ENCODE measurements around the gene PRPF31. TPM values are rescaled to one million over a fixed set of nuclear protein-coding genes. Genes with fewer than 3 reads are reported as not detected.

PRPF31 gene
- total RNA-seq, 1 experiment from 2014 or later, result 106 TPM

DNA sequence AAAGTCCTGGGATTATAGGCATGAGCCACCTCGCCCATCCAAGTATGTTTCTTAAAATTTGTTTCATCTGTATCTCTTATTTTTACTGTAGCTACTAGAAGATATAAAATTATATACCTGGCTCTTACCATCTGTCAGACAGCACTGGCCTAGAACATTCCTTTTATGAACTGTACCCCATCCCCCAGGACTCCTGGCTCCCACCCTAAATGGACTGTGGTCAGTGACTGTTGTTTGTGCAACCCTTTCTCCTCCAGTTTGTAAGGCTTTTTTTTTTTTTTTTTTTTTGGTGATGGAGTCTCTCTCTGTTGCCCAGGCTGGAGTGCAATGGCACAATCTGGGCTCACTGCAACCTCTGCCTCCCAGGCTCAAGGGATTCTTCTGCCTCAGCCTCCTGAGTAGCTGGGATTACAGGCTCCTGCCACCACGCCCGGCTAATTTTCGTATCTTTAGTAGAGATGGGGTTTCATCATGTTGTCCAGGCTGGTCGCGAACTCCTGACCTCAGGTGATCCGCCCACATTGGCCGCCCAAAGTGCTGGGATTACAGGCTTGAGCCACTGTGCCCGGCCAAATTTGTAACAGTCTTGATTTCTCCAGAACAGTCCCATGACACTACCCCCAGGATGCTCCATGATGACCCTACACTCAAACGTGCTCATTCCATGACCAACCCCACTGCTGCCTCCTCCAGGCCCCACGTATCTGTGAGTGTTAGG, 10.4 kb upstream of the PRPF31 start:
- Mint-ChIP-seq H3K27me3 (ENCODE audit: unreplicated experiment) (no peaks in the 10 kb centered on the region), H3K9me3 (ENCODE audit: low read depth, unreplicated experiment) (no peaks in the 10 kb centered on the region), H3K4me3 (ENCODE audit: low read depth, unreplicated experiment) (no peak overlapping the region), H3K36me3 (ENCODE audit: insufficient read depth, unreplicated experiment) (peaks cover 53% of the 10 kb centered on the region), H3K27ac (ENCODE audit: unreplicated experiment) (no peak overlapping the region), H3K4me1 (ENCODE audit: low read depth, unreplicated experiment) (peaks cover 7% of the 10 kb centered on the region)
- DNase-seq, result no peak
- no TSS peak for BruUV-seq (replicated peaks)
- TF ChIP-seq, protein P1, sequence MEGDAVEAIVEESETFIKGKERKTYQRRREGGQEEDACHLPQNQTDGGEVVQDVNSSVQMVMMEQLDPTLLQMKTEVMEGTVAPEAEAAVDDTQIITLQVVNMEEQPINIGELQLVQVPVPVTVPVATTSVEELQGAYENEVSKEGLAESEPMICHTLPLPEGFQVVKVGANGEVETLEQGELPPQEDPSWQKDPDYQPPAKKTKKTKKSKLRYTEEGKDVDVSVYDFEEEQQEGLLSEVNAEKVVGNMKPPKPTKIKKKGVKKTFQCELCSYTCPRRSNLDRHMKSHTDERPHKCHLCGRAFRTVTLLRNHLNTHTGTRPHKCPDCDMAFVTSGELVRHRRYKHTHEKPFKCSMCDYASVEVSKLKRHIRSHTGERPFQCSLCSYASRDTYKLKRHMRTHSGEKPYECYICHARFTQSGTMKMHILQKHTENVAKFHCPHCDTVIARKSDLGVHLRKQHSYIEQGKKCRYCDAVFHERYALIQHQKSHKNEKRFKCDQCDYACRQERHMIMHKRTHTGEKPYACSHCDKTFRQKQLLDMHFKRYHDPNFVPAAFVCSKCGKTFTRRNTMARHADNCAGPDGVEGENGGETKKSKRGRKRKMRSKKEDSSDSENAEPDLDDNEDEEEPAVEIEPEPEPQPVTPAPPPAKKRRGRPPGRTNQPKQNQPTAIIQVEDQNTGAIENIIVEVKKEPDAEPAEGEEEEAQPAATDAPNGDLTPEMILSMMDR (IDR thresholded peaks at IDR 0.05; ENCODE audit: unreplicated experiment), result no peak
- intact Hi-C loops (cut with micrococcal nuclease; ENCODE audit: unreplicated experiment), result no loop called here
- CTCF ChIA-PET, result no interaction called here

DNA sequence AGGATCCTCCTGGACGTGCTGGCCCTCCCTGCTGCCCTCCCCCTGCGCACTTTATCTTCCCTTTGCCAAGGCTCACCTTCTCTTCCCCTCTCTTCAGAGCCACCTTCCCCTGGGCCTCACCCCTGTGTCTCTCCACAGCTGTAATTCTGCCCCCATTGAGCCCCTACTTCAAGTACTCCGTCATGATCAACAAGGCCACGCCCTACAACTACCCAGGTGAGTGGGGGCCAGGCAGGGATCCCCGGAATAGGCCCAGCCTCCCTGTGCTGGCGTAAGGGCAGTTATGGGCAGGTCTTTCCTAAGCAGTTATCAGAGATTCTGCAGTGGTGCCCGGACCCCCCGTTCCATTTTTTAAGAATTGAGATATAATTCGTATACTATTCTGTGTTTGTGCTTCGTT, 9.8 kb upstream of the PRPF31 start:
- H3K36me3 Mint-ChIP-seq (ENCODE audit: insufficient read depth, unreplicated experiment), result peaks cover 60% of the 10 kb centered on the region
- H3K27me3 Mint-ChIP-seq (ENCODE audit: unreplicated experiment), result no peaks in the 10 kb centered on the region

DNA sequence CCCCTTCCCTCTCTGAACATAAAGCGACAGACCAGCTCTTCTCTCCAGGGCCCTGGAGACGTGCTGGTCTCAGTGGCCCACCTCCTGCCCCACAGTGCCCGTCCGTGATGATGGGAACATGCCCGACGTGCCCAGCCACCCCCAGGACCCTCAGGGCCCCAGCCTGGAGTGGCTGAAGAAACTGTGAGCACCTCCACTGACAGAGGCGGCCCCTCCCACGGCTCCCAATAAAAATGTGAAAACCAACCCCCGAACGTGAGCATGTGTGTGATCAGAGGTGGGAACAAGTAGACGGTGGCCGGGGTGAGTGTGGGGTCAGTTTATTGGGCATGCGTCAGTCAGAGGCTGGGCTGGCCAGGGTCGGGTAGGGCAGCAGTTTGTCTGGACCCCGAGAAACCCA, 8.8 kb upstream of the PRPF31 start:
- CTCF ChIA-PET, result no interaction called here
- DNase-seq, result no peak
- peaks cover 7% of the 10 kb centered on the region for H3K4me1 Mint-ChIP-seq (ENCODE audit: low read depth, unreplicated experiment)
- H3K4me3 Mint-ChIP-seq (ENCODE audit: low read depth, unreplicated experiment), result no peak overlapping the region
- TF ChIP-seq, protein P1 (IDR thresholded peaks at IDR 0.05; ENCODE audit: unreplicated experiment), result no peak
- intact Hi-C loops (cut with micrococcal nuclease; ENCODE audit: unreplicated experiment), result no loop called here
- H3K36me3 Mint-ChIP-seq (ENCODE audit: insufficient read depth, unreplicated experiment), result peaks cover 66% of the 10 kb centered on the region
- H3K27ac Mint-ChIP-seq (ENCODE audit: unreplicated experiment), result peak overlapping the region; percentile 2
- no peaks in the 10 kb centered on the region for H3K27me3 Mint-ChIP-seq (ENCODE audit: unreplicated experiment)
- H3K9me3 Mint-ChIP-seq (ENCODE audit: low read depth, unreplicated experiment), result no peaks in the 10 kb centered on the region
- no TSS peak for BruUV-seq (replicated peaks)

More for the DNA sequence above, 9.8 kb upstream of the PRPF31 start:
- CTCF ChIA-PET, result no interaction called here
- H3K27ac Mint-ChIP-seq (ENCODE audit: unreplicated experiment), result no peak overlapping the region
- no peaks in the 10 kb centered on the region for H3K9me3 Mint-ChIP-seq (ENCODE audit: low read depth, unreplicated experiment)
- intact Hi-C loops (cut with micrococcal nuclease; ENCODE audit: unreplicated experiment), result no loop called here
- DNase-seq, result no peak
- TF ChIP-seq, protein P1 (IDR thresholded peaks at IDR 0.05; ENCODE audit: unreplicated experiment), result no peak
- H3K4me3 Mint-ChIP-seq (ENCODE audit: low read depth, unreplicated experiment), result no peak overlapping the region
- BruUV-seq (replicated peaks), result no TSS peak
- H3K4me1 Mint-ChIP-seq (ENCODE audit: low read depth, unreplicated experiment), result peaks cover 7% of the 10 kb centered on the region

DNA sequence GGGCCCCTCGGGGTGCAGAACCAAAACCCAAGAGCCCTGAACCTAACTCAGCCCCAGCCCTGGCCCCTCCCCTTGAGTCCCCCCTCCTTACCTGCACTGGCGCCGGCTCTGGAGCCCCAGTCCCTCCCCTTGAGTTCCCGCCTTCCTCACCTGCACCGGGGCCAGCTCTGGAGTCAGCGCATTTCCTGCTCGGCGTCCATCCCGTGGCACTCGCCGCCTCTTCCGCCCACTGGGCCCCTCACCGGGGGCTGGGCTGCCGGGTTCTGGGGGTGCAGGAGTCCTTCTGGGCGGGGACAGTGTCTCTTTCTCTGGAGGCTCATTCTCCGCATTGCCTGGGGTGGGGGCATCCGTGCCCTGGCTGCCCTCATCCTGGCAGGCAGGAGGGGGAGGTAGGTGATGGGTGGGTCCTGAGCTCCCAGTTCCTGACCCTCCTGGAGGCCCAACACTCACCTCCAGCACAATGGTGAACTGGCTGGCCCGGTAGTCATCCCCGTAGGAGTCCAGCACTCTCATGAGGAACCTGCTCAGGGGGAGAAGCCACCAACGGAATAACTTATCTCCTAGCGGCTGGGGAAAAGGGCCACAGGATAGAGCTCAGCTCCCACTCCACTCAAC, 7.6 kb upstream of the PRPF31 start:
- TF ChIP-seq, protein P1 (IDR thresholded peaks at IDR 0.05; ENCODE audit: unreplicated experiment), result no peak
- Mint-ChIP-seq H3K9me3 (ENCODE audit: low read depth, unreplicated experiment) (no peaks in the 10 kb centered on the region), H3K27me3 (ENCODE audit: unreplicated experiment) (no peaks in the 10 kb centered on the region), H3K4me3 (ENCODE audit: low read depth, unreplicated experiment) (peak overlapping the region; percentile 35), H3K36me3 (ENCODE audit: insufficient read depth, unreplicated experiment) (peaks cover 71% of the 10 kb centered on the region), H3K27ac (ENCODE audit: unreplicated experiment) (peak overlapping the region; percentile 21), H3K4me1 (ENCODE audit: low read depth, unreplicated experiment) (no peaks in the 10 kb centered on the region)
- no TSS peak for BruUV-seq (replicated peaks)
- intact Hi-C loops (cut with micrococcal nuclease; ENCODE audit: unreplicated experiment), result no loop called here
- CTCF ChIA-PET, result interaction anchor here (0.6 kb wide), 1 partner anchor 19 kb away, joined by 3 read pairs; no protein-coding TSS in a partner anchor
- no peak for DNase-seq

Measured in Calu3 (cell line).